ENCODE results near the gene CHRM2.
"Not testable (repeated sequence)": the region's sequence is repeated elsewhere in the genome, so short reads cannot be mapped to it uniquely, and the experiment has no call there.

The CHRM2 gene

DNA sequence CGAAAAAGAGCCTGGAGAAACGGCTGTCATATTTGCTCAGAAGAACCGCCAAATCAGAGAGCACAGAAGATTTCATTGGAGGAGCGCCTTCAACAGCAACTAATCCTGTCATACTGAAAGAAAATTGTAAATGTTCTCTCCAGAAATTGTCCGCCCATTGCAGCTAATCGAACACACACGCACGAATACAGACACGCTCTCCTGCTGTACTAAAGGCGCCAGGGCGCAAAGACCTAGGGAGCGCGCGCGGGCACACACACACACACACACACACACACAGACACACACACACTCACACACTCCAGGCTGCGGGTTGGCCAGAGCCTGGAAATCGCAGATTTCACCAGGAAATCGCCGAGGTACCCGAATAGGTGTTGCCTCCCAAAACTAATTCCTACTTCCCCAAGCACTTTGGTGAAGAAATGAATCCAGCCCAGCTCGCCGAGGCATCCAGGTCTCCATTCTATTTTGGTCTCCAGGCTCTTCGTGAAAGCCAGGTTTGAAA is at the start of gene CHRM2:
TSS of gene CHRM2 (plus strand) at position 157 of the 505 bp plus-strand sequence. CDS start 146,214 bp downstream, outside the sequence.
- peak within 1 kb of the TSS; percentile 97 for H3K4me3 ChIP-seq (ENCODE audit: low read depth, low read length)
- TF ChIP-seq, protein P1, sequence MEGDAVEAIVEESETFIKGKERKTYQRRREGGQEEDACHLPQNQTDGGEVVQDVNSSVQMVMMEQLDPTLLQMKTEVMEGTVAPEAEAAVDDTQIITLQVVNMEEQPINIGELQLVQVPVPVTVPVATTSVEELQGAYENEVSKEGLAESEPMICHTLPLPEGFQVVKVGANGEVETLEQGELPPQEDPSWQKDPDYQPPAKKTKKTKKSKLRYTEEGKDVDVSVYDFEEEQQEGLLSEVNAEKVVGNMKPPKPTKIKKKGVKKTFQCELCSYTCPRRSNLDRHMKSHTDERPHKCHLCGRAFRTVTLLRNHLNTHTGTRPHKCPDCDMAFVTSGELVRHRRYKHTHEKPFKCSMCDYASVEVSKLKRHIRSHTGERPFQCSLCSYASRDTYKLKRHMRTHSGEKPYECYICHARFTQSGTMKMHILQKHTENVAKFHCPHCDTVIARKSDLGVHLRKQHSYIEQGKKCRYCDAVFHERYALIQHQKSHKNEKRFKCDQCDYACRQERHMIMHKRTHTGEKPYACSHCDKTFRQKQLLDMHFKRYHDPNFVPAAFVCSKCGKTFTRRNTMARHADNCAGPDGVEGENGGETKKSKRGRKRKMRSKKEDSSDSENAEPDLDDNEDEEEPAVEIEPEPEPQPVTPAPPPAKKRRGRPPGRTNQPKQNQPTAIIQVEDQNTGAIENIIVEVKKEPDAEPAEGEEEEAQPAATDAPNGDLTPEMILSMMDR (IDR thresholded peaks at IDR 0.05; ENCODE audit: low read depth, low read length), result no peak

DNA sequence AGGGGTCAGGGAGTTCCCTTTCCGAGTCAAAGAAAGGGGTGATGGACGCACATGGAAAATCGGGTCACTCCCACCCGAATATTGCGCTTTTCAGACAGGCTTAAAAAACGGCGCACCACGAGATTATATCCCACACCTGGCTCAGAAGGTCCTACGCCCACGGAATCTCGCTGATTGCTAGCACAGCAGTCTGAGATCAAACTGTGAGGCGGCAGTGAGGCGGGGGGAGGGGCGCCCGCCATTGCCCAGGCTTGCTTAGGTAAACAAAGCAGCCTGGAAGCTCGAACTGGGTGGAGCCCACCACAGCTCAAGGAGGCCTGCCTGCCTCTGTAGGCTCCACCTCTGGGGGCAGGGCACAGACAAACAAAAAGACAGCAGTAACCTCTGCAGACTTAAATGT is 37.1 kb upstream of the CHRM2 start:
- H3K4me3 ChIP-seq (ENCODE audit: low read depth, low read length), result not testable (repeated sequence)

DNA sequence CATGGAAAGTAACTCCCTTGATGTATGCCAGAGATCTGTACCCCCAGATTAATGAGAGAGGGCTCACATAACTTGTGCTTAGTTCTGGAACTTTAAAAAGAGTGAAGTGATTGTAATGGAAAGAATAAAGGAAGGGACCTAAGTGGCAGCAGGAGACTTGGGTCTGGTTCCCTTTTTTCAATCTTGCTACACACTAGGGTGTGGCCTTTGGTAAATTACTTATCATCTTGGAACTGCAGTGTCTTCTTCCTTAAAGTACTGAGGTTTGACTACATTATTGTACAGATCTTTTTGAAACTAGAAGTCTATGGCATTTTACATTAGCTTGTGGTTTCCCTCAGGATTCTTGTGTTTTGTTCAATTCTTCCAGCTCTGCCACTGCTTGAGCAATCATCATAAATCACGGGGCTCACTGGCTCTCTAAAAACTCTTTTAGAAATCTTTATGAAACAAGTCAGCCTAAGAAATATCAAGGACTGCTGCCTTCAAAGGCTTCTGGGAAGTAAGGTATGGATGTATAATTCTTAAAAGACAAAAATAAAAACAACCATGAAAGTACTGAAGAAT is 22.5 kb upstream of the CHRM2 start:
- TF ChIP-seq, protein P1 (IDR thresholded peaks at IDR 0.05; ENCODE audit: low read depth, low read length), result no peak
- H3K4me3 ChIP-seq (ENCODE audit: low read depth, low read length), result no peak overlapping the region

DNA sequence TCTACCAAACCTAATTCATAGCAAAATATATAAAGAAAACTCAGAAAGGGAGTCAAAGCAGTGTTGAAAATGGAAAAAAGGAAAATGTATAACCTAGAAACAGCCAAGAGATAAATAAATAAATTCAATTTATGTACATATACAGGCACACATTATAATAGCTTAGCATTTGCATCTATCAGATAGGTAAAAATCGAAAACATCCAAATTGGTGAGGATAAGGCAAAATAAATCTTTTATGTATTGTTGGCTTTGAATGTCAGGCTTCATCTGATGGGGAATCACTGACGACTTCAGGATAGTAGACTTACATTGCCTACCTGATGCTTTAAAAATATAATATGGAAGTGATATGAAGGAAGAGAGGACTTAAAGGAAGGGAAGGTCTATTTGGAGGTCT is 20.6 kb upstream of the CHRM2 start:
- TF ChIP-seq, protein P1 (IDR thresholded peaks at IDR 0.05; ENCODE audit: low read depth, low read length), result no peak
- H3K4me3 ChIP-seq (ENCODE audit: low read depth, low read length), result no peak overlapping the region

DNA sequence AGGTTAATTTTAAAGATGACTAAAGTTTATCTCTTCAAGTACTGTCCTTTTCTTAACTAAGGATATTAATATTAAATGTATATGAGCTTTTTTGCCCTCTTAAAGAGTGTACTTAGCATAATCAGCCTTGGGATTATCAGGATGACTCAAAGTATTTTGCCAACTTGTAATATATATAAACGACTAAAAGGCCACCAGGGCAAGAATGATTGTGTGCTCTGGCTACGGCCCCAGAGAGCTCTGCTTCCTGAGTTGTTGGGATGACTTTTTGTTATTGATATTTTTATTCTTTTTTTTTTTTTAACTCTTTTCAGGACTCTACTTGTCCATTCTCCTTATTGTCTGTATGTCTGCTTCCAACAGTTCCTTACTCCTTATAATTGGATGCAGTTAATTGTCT is 14.8 kb upstream of the CHRM2 start:
- TF ChIP-seq, protein P1 (IDR thresholded peaks at IDR 0.05; ENCODE audit: low read depth, low read length), result no peak

DNA sequence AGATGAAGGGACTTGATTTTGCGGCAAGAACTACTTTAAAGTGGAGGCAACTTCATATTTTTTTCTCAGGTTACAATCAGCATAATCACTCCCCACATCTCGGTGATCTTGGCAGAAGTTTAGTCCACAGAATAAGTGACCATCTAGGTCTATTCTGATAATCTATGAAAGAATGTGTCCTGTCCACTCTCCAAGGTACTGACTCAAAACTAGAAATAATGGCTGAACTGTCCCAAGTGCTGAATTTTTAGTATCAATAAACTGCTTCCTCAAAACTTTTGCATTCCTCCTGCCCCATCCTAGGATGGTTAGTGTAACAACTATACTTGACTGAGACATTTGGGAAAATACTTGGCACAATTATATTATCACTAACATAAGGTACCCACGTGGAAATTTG is 10.9 kb upstream of the CHRM2 start:
- TF ChIP-seq, protein P1 (IDR thresholded peaks at IDR 0.05; ENCODE audit: low read depth, low read length), result no peak
- no peak overlapping the region for H3K4me3 ChIP-seq (ENCODE audit: low read depth, low read length)

More for the DNA sequence above, 14.8 kb upstream of the CHRM2 start:
- no peak overlapping the region for H3K4me3 ChIP-seq (ENCODE audit: low read depth, low read length)

DNA sequence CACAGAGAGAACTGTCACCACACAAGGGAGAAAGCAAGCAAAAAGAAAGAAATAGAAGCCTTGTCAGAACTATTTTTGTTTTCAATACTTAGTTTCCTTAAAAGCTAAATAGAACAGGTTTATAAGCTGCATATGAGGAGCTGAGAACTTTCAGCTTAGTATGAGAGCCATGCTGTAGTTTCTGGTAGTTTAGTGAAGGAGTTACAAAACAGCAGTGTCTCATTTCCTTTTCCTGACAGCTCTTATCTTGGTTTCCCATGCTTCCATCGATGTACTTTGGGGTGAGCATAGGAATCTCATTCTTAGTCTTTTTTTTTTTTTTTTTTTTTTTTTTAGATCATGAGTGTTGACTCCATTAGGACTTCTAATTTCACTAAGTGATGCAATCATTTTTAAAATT is 8.6 kb upstream of the CHRM2 start:
- TF ChIP-seq, protein P1 (IDR thresholded peaks at IDR 0.05; ENCODE audit: low read depth, low read length), result no peak
- no peak overlapping the region for H3K4me3 ChIP-seq (ENCODE audit: low read depth, low read length)

DNA sequence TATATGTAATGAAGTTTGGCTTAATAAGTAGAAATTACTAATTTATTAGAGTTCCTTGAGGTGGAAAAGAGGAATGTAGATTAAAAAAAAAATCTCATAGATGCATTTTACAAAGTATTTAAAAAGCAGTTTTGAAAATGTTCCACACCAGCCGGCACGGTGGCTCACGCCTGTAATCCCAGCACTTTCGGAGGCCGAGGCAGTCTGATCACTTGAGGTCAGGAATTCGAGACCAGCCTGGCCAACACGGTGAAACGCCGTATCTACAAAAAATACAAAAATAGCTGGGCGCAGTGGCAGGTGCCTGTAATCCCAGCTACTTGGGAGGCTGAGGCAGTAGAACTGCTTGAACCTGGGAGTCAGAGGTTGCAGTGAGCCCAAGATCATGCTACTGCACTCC is 3.2 kb upstream of the CHRM2 start:
- H3K4me3 ChIP-seq (ENCODE audit: low read depth, low read length), result no peak overlapping the region
- TF ChIP-seq, protein P1 (IDR thresholded peaks at IDR 0.05; ENCODE audit: low read depth, low read length), result no peak

Data from WI38 (cell line).